Measurements from ENCODE around the gene METTL25B. TPM values are rescaled to one million over a fixed set of nuclear protein-coding genes. Genes with fewer than 3 reads are reported as not detected.

METTL25B gene
- polyA plus RNA-seq (ENCODE audit: insufficient read length in 3 of 3) = 10 to 100 TPM; 28.6 to 51.8 (median 39.2) TPM
- long read RNA-seq, donor 1, partial matches to known transcripts = 109 of 278 reads
- long read RNA-seq, donor 1, other reads (novel, unspliced or antisense) = 163 of 278 reads
- long read RNA-seq, donor 2, partial matches to known transcripts = 0 of 3 reads
- long read RNA-seq, donor 2, other reads (novel, unspliced or antisense) = 0 of 3 reads
- long read RNA-seq, donor 3, partial matches to known transcripts = 0 of 6 reads
- long read RNA-seq, donor 3, other reads (novel, unspliced or antisense) = 0 of 6 reads
- long read RNA-seq, donor 4, partial matches to known transcripts = 95 of 346 reads
- long read RNA-seq, donor 4, other reads (novel, unspliced or antisense) = 245 of 346 reads
- long read RNA-seq, donor 5 = 0 reads
- long read RNA-seq, donor 6, partial matches to known transcripts = 657 of 842 reads
- long read RNA-seq, donor 6, other reads (novel, unspliced or antisense) = 183 of 842 reads
- long read RNA-seq, donor 7, partial matches to known transcripts = 43 of 45 reads
- long read RNA-seq, donor 7, other reads (novel, unspliced or antisense) = 0 of 45 reads
- long read RNA-seq, donor 8 = 0 reads
- long read RNA-seq, donor 9, partial matches to known transcripts = 0 of 8 reads
- long read RNA-seq, donor 9, other reads (novel, unspliced or antisense) = 0 of 8 reads
- long read RNA-seq, donor 10, partial matches to known transcripts = 0 of 3 reads
- long read RNA-seq, donor 10, other reads (novel, unspliced or antisense) = 0 of 3 reads
- long read RNA-seq, donor 11, partial matches to known transcripts = 0 of 1 reads
- long read RNA-seq, donor 11, other reads (novel, unspliced or antisense) = 0 of 1 reads
- long read RNA-seq, donor 12, transcript RRNAD1-201 (8 exons, 2,254 nt) = major isoform, 6 of 180 reads
- long read RNA-seq, donor 12, partial matches to known transcripts = 87 of 180 reads
- long read RNA-seq, donor 12, other reads (novel, unspliced or antisense) = 87 of 180 reads
- long read RNA-seq, donor 13, partial matches to known transcripts = 0 of 5 reads
- long read RNA-seq, donor 13, other reads (novel, unspliced or antisense) = 0 of 5 reads
- long read RNA-seq, donor 14 = 0 reads
- long read RNA-seq, donor 15, partial matches to known transcripts = 7 of 10 reads
- long read RNA-seq, donor 15, other reads (novel, unspliced or antisense) = 0 of 10 reads
- long read RNA-seq, donor 16, partial matches to known transcripts = 0 of 2 reads
- long read RNA-seq, donor 16, other reads (novel, unspliced or antisense) = 0 of 2 reads

DNA sequence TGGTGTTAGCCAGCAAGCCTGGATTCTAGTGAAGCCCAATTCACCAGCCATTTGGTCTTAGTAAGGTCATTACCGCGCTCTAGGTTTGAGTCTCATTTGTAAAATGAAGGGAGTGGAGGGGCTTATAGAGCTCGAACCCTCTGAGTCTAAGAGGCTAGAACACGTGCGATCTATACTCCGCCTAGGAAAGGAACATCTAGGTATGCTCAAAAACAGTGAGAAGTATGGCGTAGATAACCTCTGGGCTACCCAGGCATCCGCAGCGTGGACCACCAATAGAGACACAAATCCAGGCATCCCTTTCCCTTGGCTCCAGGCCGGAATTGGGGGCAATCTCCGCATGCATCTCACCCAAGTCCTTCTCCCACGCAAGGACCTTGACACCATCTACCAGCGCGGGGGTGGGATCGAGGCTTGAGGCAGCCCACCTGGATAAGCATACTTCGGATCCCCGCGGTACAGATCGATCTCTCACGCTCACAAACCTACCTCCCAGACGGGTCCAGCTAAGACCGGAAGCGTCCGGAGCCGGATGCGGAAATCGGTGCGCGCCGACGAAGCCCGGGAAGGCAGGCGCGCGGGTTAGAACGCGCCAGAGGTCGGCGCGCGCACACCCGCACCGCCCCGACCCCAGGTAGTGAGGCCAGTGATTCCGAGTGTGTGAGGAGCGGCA lies at the start of gene METTL25B:
METTL25B (plus strand) TSS at position 544 of the 673 bp plus-strand sequence. CDS start 636 bp downstream, outside the sequence.
- DNase-seq = no peak

DNA sequence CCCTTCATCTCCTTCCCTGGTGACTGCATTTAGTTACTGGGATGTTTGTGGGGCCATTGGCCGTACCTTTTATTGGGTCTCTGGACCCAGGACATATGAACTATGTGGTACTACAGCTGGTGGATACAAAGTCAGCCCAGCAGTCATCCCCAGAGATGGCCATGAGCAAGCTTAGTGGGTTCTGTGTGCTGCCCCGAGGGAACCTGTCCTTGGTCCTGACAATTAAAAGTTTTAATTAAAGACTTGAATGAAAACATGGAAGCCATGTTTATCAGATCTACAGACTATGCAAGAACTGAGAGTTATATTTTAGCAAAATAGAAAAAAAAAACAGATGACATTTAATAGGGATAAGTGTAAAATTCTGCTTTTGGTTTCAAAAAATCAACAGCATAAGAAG lies 48.2 kb upstream of the METTL25B start:
- no peak for DNase-seq

GRCh38 chr1:156681196-156681960 lies 46.9 kb upstream of the METTL25B start:
- no peak for DNase-seq

- DNase-seq = no peak
These were observed 45.9 kb upstream of the METTL25B start for GRCh38 chr1:156682166-156682890.

DNA sequence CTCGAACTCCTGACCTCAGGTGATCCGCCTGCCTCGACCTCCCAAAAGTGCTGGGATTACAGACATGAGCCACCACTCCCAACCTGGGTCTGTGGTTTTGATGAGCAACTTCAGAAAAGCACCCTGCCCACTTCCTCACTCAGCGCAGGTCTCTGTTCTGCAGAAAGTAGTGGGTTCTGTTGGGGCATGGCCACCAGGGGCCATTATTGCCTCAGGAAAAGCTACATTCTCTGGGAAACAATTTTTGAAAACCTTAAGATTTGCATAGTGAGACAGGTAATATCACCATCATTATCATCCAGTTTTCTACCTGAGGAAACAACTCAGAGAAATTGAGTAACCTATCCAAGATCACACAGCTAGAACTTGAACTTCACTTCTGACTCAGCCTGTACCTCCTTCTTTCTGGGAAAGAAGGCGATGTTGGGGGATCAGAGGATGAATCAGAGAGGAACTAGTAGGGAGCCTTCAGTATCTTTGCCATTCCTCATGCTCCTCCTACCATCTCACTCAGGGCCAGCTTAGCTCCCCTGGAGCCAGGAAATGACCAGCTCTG lies 44.0 kb upstream of the METTL25B start:
- no peak for DNase-seq

- DNase-seq = peak; percentile 91
These were observed 39.0 kb upstream of the METTL25B start for GRCh38 chr1:156689035-156689952.

DNA sequence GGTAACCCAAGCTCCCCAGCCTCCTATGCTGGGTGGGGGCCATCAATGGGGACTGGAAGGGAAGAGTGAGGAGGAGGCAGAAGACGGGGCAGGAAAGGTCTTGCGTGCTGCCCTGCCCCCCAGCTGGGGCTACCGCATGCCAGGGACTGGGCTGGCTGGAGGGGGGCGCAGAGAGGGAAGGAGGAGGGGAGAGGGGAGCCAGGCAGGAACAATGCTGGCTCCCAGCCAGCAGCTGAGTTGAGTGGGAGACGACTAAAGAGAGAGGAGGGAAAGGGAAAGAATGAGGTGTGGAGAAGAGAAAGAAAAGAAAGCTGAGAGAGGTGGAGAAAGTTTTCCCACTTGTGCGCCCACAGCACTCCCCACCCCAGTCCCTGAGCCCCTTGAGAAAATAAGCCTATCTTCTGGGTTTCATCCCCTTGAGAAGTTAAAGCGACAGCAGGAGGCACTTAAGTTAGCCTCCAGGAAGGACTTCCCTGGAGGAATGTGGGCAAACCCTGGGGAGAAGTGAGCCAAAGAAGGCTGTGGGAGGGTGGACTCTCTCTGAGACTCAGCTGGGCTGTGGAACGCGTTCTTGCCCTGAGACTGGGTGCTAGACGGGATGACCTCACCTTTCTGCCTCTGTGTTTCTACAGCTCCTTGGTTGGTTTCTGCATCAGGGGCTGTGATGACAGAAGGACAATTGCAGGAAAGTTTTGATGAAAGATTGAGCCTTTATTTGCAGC lies 38.2 kb upstream of the METTL25B start:
- peak; percentile 78 for DNase-seq

GRCh38 chr1:156690675-156691036 lies 37.6 kb upstream of the METTL25B start:
- DNase-seq = no peak

DNA sequence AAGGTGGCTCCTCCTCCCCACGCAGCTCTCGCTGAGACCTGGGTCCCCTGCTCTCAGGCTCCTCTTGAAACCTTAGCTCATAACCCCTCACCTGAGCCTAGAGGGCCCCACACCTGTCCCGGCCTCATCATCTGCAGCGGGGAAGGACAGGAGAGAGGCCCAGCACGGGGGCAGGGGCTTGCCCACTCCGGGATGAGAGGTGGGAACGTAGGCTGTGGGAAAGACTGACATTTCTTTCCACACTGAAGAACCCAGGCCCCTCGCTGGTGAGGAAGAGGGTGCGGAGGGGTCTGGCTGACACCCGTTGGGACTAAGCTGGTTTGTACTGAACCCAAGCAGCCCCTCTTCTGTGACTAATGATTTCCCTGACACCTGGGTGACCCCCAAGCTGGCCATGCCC lies 37.1 kb upstream of the METTL25B start:
- DNase-seq = no peak

- DNase-seq = no peak
These were observed 36.4 kb upstream of the METTL25B start for GRCh38 chr1:156691665-156692440.

GRCh38 chr1:156692441-156692924 lies 35.8 kb upstream of the METTL25B start:
- DNase-seq = no peak

DNA sequence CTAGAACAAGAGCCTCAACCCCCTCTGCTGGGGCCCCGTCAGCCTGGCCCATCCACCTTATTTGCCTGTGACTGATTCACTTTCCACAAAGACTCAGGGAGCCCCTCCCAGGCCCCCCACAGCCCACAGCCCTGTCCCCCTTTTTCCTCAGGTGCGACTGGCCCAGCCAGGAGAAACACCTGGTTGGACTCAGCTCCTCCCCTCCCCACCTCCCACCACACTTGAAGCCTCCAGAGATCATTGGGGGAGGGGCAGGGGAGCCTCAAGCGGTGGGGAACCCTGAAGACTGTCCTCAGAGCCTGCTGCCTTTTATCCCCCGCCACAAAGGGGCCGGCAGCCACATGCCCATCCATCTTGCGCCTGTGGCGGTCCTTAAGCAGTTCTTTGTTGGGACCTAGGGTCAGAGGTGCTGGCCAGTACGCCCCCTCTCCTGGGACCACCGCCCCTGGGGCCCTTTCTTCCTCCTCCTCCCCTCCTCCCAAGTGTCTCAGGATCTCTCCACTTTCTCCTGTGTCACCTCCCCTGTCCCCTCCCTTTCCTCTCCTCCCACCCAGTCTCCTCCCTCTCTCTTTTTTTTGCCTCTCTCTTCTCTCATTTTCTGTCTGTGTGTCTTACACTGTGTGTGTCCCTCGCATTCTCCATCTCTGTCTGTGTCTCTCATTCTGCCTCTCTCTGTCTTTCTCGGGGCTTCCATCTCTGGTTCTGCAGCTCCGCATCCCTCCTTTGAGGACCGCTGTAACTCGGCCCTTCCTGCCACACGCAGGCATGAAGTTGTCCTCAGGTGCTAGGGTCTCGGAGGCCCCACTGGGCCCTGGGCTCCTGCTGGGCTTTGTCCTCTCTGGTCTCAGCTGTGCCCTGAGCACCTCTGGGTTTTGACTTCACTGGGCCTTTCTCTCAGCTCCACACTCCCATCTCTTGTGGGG lies 35.1 kb upstream of the METTL25B start:
- peak; percentile 90 for DNase-seq

- DNase-seq = no peak
These were observed 34.2 kb upstream of the METTL25B start for GRCh38 chr1:156693848-156694689.

DNA sequence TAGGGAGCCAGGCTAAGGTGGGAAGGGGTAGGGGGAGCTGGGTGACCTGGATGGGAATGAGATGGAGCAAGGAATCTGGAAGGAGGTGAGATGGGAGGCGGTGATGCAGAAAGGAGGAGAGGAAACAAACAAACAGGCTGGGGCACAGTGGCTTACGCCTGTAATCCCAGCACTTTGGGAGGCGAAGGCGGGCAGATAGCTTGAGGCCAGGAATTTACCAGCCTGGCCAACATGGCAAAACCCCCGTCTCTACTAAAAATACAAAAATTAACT lies 33.6 kb upstream of the METTL25B start:
- no peak for DNase-seq

GRCh38 chr1:156696755-156697154 lies 31.5 kb upstream of the METTL25B start:
- DNase-seq = no peak
